Esophagus squamous epithelium (tissue), 5 donors: ENCODE measurements around the gene UBE2J2. TPM values are rescaled to one million over a fixed set of nuclear protein-coding genes. Genes with fewer than 3 reads are reported as not detected.
"Not testable (repeated sequence)": the region's sequence is repeated elsewhere in the genome, so short reads cannot be mapped to it uniquely, and the experiment has no call there.

Experiments used
- DNase-seq: peaks from one replicate; lab custom pipeline; 2025; lab: John Stamatoyannopoulos, UW
- H3K27ac ChIP-seq, 4 donors: fragments of 200-600 bp; sonication (generic); one replicate each; pipeline ENCODE4 v1.5.1; 2016 to 2019; ENCODE audit warnings: mild to moderate bottlenecking in 1 of 4
- H3K27me3 ChIP-seq, 4 donors: fragments of 200-600 bp; sonication (generic); 1 replicate in 3 of 4; 2 replicates in 1 of 4; pipeline versions ENCODE4 v1.5.1 to v1.6.0; 2017 to 2021; ENCODE audit warnings: antibody characterized with exemption in 1 of 4
- H3K36me3 ChIP-seq, 3 donors: fragments of 200-600 bp; sonication (generic); one replicate each; pipeline ENCODE4 v1.5.1; 2016 to 2019
- H3K4me1 ChIP-seq, 3 donors: fragments of 200-600 bp; sonication (generic); one replicate each; pipeline ENCODE4 v1.5.1; 2017 to 2019
- H3K4me3 ChIP-seq, 4 donors: fragments of 200-600 bp; sonication (generic); 1 replicate in 3 of 4; 2 replicates in 1 of 4; pipeline ENCODE4 v1.5.1; 2016 to 2019; ENCODE audit warnings: mild to moderate bottlenecking in 2 of 4, moderate library complexity in 1 of 4
- H3K9me3 ChIP-seq, 3 donors: fragments of 200-600 bp; sonication (generic); one replicate each; pipeline ENCODE4 v1.5.1; 2016 to 2019
- CTCF ChIP-seq, 6 experiments: fragments of 450-650 bp in 4 of 6; fragments of 200-600 bp in 2 of 6; sonication (generic) in 2 of 6; IDR thresholded peaks; one replicate each; pipeline ENCODE4 v1.5.1; 2016 to 2019; ENCODE audit warnings: antibody characterized with exemption in 6 of 6, mild to moderate bottlenecking in 4 of 6, moderate library complexity in 4 of 6
- POLR2A ChIP-seq, 4 donors: fragments of 450-650 bp; IDR thresholded peaks; one replicate each; pipeline ENCODE4 v1.6.1; 2017; ENCODE audit warnings: antibody characterized with exemption in 4 of 4, mild to moderate bottlenecking in 4 of 4, moderate library complexity in 3 of 4
- WGBS, 2 donors: methylation state at CpG; one replicate each; pipeline ENCODE4 v1.1.5; 2018; 5-methylcytosine and 5-hydroxymethylcytosine counted together
- intact Hi-C: fragments of 100-400 bp; cut with DNase I; formaldehyde crosslinking; loops from one replicate; pipeline ENCODE4 v1.15.0; 2022
- total RNA-seq, 4 donors: library from RNA; depleted of rRNA; stranded (reverse); fragments of >200 nt; gene quantifications; one replicate each; pipeline ENCODE4 v1.1.0, GENCODE V29; 2016
- donor health status: DM: yes; HTN: yes; CAD: no.

The UBE2J2 gene
- total RNA-seq, 4 donors from 2014 or later, result 32.6 to 54.3 (median 42.5) TPM

GRCh38 chr1:1255078-1255477, 18.6 kb downstream of the UBE2J2 start:
- TF ChIP-seq CTCF (IDR thresholded peaks at IDR 0.05), result no peak
- no peak for TF ChIP-seq POLR2A (IDR thresholded peaks at IDR 0.05)
- Histone ChIP-seq H3K36me3 (peaks cover 6 to 90% (median 19%) of the 10 kb centered on the region in 3 donors), H3K4me1 (peaks cover 13 to 36% (median 15%) of the 10 kb centered on the region in 3 donors), H3K9me3 (no peaks in the 10 kb centered on the region), H3K27ac (no peak overlapping the region), H3K4me3 (no peak overlapping the region), H3K27me3 (no peaks in the 10 kb centered on the region)
- DNase-seq, result no peak
- 90 to 92% methylated on average over 5 to 9 of the region's 26 CpGs for WGBS, 2 donors
- intact Hi-C loops, result no loop called here

GRCh38 chr1:1254667-1254998, 19.0 kb downstream of the UBE2J2 start:
- intact Hi-C loops, result no loop called here

GRCh38 chr1:1253972-1254666, 19.5 kb downstream of the UBE2J2 start:
- no peak for DNase-seq
- no peak overlapping the region for H3K4me3 ChIP-seq
- H3K27ac ChIP-seq, result no peak overlapping the region
- WGBS, 2 donors, result 92 to 97% methylated on average over 27 to 36 of the region's 50 CpGs
- no peaks in the 10 kb centered on the region for H3K9me3 ChIP-seq
- TF ChIP-seq CTCF (IDR thresholded peaks at IDR 0.05), result no peak
- no peaks in the 10 kb centered on the region for H3K27me3 ChIP-seq
- peaks cover 5 to 80% (median 19%) of the 10 kb centered on the region in 3 donors for H3K36me3 ChIP-seq
- H3K4me1 ChIP-seq, result peaks cover 13 to 27% (median 15%) of the 10 kb centered on the region in 3 donors
- intact Hi-C loops, result no loop called here

More at GRCh38 chr1:1254667-1254998, 19.0 kb downstream of the UBE2J2 start:
- peaks cover 6 to 85% (median 19%) of the 10 kb centered on the region in 3 donors for H3K36me3 ChIP-seq
- peaks cover 13 to 32% (median 15%) of the 10 kb centered on the region in 3 donors for H3K4me1 ChIP-seq
- no peak overlapping the region for H3K27ac ChIP-seq
- whole genome bisulfite sequencing, 2 donors, result 81 to 82% methylated on average over 4 to 6 of the region's 21 CpGs
- TF ChIP-seq CTCF (IDR thresholded peaks at IDR 0.05) (no peak), POLR2A (IDR thresholded peaks at IDR 0.05) (no peak)
- no peak overlapping the region for H3K4me3 ChIP-seq
- DNase-seq, result no peak
- no peaks in the 10 kb centered on the region for H3K27me3 ChIP-seq
- H3K9me3 ChIP-seq, result no peaks in the 10 kb centered on the region

GRCh38 chr1:1253314-1253713, 20.3 kb downstream of the UBE2J2 start:
- no peak for DNase-seq
- no peak overlapping the region for H3K27ac ChIP-seq
- TF ChIP-seq POLR2A (IDR thresholded peaks at IDR 0.05), result no peak
- TF ChIP-seq CTCF (IDR thresholded peaks at IDR 0.05), result no peak
- no peak overlapping the region for H3K4me3 ChIP-seq
- peaks cover 0 to 72% (median 19%) of the 10 kb centered on the region in 3 donors for H3K36me3 ChIP-seq
- peaks cover 6 to 19% (median 8%) of the 10 kb centered on the region in 3 donors for H3K4me1 ChIP-seq
- WGBS, 2 donors, result 84 to 87% methylated on average over 6 to 11 of the region's 12 CpGs
- intact Hi-C loops, result no loop called here
- no peaks in the 10 kb centered on the region for H3K9me3 ChIP-seq
- no peaks in the 10 kb centered on the region for H3K27me3 ChIP-seq

- no peaks in the 10 kb centered on the region for H3K9me3 ChIP-seq
- H3K4me1 ChIP-seq, result peaks cover 8 to 29% (median 12%) of the 10 kb centered on the region in 3 donors
- TF ChIP-seq CTCF (IDR thresholded peaks at IDR 0.05) (no peak), POLR2A (IDR thresholded peaks at IDR 0.05) (no peak)
- peaks cover 0 to 47% (median 16%) of the 10 kb centered on the region in 3 donors for H3K36me3 ChIP-seq
- DNase-seq, result no peak
- H3K27ac ChIP-seq, result peak overlapping the region in 2 of 4 donors; percentile 27 to 34
- no peak overlapping the region for H3K4me3 ChIP-seq
- peaks cover 0 to 25% (median 7%) of the 10 kb centered on the region in 4 donors for H3K27me3 ChIP-seq
- WGBS, 2 donors, result 25 to 60% methylated on average over 4 to 12 of the region's 16 CpGs
- intact Hi-C loops, result no loop called here
Measured at GRCh38 chr1:1250786-1251284, 22.8 kb downstream of the UBE2J2 start.

GRCh38 chr1:1248009-1248913, 25.4 kb downstream of the UBE2J2 start:
- H3K27ac ChIP-seq, DNase-seq, H3K4me3 ChIP-seq, H3K9me3 ChIP-seq: not testable (repeated sequence)
- Histone ChIP-seq H3K27me3 (peaks cover 0 to 41% (median 11%) of the 10 kb centered on the region in 4 donors), H3K4me1 (peaks cover 8 to 31% (median 12%) of the 10 kb centered on the region in 3 donors), H3K36me3 (peaks cover 0 to 21% (median 0%) of the 10 kb centered on the region in 3 donors)
- 85% methylated on average over 4 of the region's 21 CpGs; no CpG with 5 or more reads in 1 of the 2 donors for WGBS, 2 donors
- intact Hi-C loops, result loop anchor here (10.0 kb wide), 1 partner anchor 123 kb away; no protein-coding TSS in a partner anchor
